Hematopoietic multipotent progenitor cell treated with erythropoietin and hydrocortisone succinate and interleukin-3 and kit ligand, for 17 days (in vitro differentiated cells): ENCODE measurements around the gene DNM1.

Source experiments
- DNase-seq: peaks from one replicate; pipeline ENCODE4 v3.0.0-alpha.2; 2015; ENCODE audit warnings: low spot score

The DNM1 gene

GRCh38 chr9:128203024-128203706 lies at the start of gene DNM1:
TSS of gene DNM1 (plus strand) at chr9:128203379. CDS start at chr9:128203471, 92 bp downstream.
- DNase-seq: peak; percentile 82

- no peak for DNase-seq
Measured at GRCh38 chr9:128153947-128154695, 49.1 kb upstream of the DNM1 start.

GRCh38 chr9:128155736-128156500 lies 47.3 kb upstream of the DNM1 start:
- no peak for DNase-seq

- peak; percentile 18 for DNase-seq
Measured at GRCh38 chr9:128159522-128159783, 43.7 kb upstream of the DNM1 start.

GRCh38 chr9:128159784-128160602 lies 43.2 kb upstream of the DNM1 start, which contains the start of gene BBLN:
TSS of gene BBLN (plus strand) at chr9:128160265. CDS start at chr9:128160408, 143 bp downstream.
- DNase-seq: peak; percentile 92

- no peak for DNase-seq
Measured at GRCh38 chr9:128160603-128160987, 42.6 kb upstream of the DNM1 start.

- no peak for DNase-seq
Measured at GRCh38 chr9:128161215-128161902, 41.8 kb upstream of the DNM1 start.

GRCh38 chr9:128162215-128163026 lies 40.8 kb upstream of the DNM1 start:
- no peak for DNase-seq

GRCh38 chr9:128163027-128163515 lies 40.1 kb upstream of the DNM1 start:
- no peak for DNase-seq

- DNase-seq: no peak
Measured at GRCh38 chr9:128163523-128164306, 39.5 kb upstream of the DNM1 start.

- no peak for DNase-seq
Measured at GRCh38 chr9:128164307-128164885, 38.8 kb upstream of the DNM1 start.

GRCh38 chr9:128166169-128166568 lies 37.0 kb upstream of the DNM1 start:
- DNase-seq: no peak

- no peak for DNase-seq
Measured at GRCh38 chr9:128167209-128167608, 36.0 kb upstream of the DNM1 start.

- no peak for DNase-seq
Measured at GRCh38 chr9:128168731-128169308, 34.4 kb upstream of the DNM1 start.

- DNase-seq: peak; percentile 37
Measured at GRCh38 chr9:128169492-128169891, 33.7 kb upstream of the DNM1 start.

- no peak for DNase-seq
Measured at GRCh38 chr9:128169925-128170324, 33.3 kb upstream of the DNM1 start.

- DNase-seq: no peak
Measured at GRCh38 chr9:128174062-128174461, 29.1 kb upstream of the DNM1 start.

- DNase-seq: no peak
Measured at GRCh38 chr9:128175102-128175563, 28.0 kb upstream of the DNM1 start.

GRCh38 chr9:128175726-128176125 lies 27.5 kb upstream of the DNM1 start:
- DNase-seq: no peak
